ENCODE measurements around the gene STK35.
"Not testable (repeated sequence)": the region's sequence is repeated elsewhere in the genome, so short reads cannot be mapped to it uniquely, and the experiment has no call there.

Gene STK35

GRCh38 chr20:2176946-2177345 lies 75.3 kb downstream of the STK35 start:
- H3K4me3 ChIP-seq (ENCODE audit: low read depth, low read length), result no peak overlapping the region
- TF ChIP-seq CTCF (IDR thresholded peaks at IDR 0.05; ENCODE audit: low read depth, low read length), result no peak

- TF ChIP-seq CTCF (IDR thresholded peaks at IDR 0.05; ENCODE audit: low read depth, low read length), result no peak
- H3K4me3 ChIP-seq (ENCODE audit: low read depth, low read length), result no peak overlapping the region
Observed at GRCh38 chr20:2178318-2179232, 76.9 kb downstream of the STK35 start.

DNA sequence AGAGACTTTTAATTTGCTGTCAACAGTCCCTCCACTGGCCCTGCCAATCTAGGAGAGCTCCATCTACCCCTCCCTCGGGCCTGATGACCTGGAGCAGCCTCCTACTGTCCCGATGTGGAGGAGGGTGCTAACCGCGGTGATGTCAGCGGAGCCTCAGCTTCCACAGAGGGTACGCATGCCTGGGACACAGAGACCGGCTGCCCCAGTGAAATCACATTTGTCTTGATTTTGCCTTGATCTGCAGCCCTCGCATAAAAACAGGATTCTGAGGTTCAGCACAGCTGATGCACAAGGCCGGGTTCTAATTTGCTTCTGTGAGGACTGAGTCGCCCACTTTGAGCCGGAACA lies 77.6 kb downstream of the STK35 start:
- H3K4me3 ChIP-seq (ENCODE audit: low read depth, low read length), result no peak overlapping the region
- TF ChIP-seq CTCF (IDR thresholded peaks at IDR 0.05; ENCODE audit: low read depth, low read length), result no peak

DNA sequence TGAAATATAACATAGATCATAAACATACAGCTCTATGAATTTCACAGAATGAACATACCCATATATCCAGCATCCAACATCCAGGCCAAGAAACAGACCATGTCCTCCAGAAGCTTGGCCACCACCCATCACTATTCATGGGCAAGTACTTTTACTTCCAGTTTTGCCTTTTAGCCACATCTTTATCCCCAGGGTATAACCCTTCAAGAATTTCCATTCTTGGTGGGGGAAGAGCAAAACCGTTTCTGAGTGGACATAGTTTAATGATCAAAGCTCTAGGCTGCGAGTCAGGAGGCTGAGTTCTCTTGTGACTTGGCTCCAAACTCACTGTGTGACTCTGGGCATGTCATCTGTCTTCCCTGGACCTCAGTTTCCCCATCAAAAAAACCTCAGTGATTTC lies 78.3 kb downstream of the STK35 start:
- TF ChIP-seq CTCF (IDR thresholded peaks at IDR 0.05; ENCODE audit: low read depth, low read length), result no peak
- no peak overlapping the region for H3K4me3 ChIP-seq (ENCODE audit: low read depth, low read length)

GRCh38 chr20:2183381-2183780 lies 81.8 kb downstream of the STK35 start:
- no peak overlapping the region for H3K4me3 ChIP-seq (ENCODE audit: low read depth, low read length)
- no peak for TF ChIP-seq CTCF (IDR thresholded peaks at IDR 0.05; ENCODE audit: low read depth, low read length)

- H3K4me3 ChIP-seq (ENCODE audit: low read depth, low read length), result not testable (repeated sequence)
Observed at GRCh38 chr20:2184933-2185332, 83.3 kb downstream of the STK35 start.

- TF ChIP-seq CTCF (IDR thresholded peaks at IDR 0.05; ENCODE audit: low read depth, low read length), result no peak
- no peak overlapping the region for H3K4me3 ChIP-seq (ENCODE audit: low read depth, low read length)
Observed at GRCh38 chr20:2195614-2196013, 94.0 kb downstream of the STK35 start.

- no peak for TF ChIP-seq CTCF (IDR thresholded peaks at IDR 0.05; ENCODE audit: low read depth, low read length)
- H3K4me3 ChIP-seq (ENCODE audit: low read depth, low read length), result no peak overlapping the region
Observed at GRCh38 chr20:2197166-2197565, 95.5 kb downstream of the STK35 start.

Data from WI38 (cell line).